NK-92 treated with Interleukin-12 subunit alpha and Interleukin-12 subunit beta, amount 100 ng/mL, for 24 hours (cell line): Measurements from ENCODE around the gene KLHL11.
"Not testable (repeated sequence)": the region's sequence is repeated elsewhere in the genome, so short reads cannot be mapped to it uniquely, and the experiment has no call there.

ENCODE experiments used
- DNase-seq: peaks from one replicate; lab custom pipeline; 2025; lab: John Stamatoyannopoulos, UW

The KLHL11 gene

DNA sequence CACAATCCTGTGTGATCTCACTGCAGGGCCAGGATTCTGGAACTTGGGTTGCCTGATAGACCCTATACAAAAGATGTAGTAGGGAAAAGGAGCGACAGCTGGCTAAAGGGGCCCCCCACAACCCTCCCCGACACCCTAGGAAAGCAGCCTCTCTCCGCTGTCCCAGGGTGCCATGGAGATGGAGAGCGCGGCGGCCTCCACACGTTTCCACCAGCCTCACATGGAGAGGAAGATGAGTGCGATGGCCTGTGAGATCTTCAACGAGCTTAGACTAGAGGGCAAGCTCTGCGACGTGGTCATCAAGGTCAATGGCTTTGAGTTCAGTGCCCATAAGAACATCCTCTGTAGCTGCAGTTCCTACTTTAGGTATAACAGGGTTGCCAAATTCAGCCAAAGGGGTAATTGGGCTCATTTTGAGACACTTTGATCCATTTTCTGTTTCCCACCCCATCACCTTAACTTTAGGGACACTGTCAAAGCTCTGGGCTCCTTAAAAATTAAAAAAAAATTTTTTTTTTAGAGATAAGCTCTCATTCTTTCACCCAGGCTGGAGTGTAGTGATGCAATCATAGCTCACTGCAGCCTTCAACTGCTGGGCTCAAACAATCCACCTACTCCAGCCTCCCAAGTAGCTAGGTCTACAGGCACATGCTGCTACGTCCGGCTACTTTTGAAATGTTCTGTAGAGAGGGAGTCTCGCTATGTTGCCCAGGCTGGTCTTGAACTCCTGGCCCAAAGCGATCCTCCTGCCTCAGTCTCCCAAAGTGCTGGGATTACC, 27.3 kb downstream of the KLHL11 start, which contains the start of gene KLHL10:
Gene KLHL10, plus strand, starts transcription at position 65 of the 778 bp plus-strand sequence. Its CDS starts 108 bp downstream, at position 173.
- no peak for DNase-seq

DNA sequence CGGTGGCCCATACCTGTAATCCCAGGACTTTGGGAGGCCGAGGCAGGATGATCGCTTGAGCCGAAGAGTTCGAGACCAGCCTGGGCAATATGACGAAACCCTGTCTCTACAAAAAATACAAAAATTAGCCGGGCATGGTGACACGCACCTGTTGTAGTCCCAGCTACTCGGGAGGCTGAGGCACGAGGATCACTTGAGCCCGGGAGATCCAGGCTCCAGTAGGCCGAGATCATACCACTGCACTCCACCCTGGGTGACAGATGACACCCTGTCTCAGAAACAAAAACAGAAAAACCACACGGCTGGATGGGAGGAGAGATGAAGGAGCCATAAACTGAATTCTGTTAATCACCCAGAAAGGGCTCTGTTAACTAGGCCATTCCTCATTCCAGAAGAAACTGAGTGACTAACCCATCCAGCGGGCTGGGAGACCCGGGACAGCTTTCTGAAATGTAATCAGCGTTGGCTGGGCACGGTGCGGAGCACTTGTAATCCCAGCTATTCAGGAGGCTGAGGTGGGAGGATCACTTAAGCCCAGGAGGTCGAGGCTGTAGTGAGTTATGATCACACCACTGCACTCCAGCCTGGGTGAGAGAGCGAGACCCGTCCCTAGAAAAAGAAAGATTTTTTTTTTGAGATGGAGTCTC, 28.6 kb downstream of the KLHL11 start:
- DNase-seq = no peak

DNA sequence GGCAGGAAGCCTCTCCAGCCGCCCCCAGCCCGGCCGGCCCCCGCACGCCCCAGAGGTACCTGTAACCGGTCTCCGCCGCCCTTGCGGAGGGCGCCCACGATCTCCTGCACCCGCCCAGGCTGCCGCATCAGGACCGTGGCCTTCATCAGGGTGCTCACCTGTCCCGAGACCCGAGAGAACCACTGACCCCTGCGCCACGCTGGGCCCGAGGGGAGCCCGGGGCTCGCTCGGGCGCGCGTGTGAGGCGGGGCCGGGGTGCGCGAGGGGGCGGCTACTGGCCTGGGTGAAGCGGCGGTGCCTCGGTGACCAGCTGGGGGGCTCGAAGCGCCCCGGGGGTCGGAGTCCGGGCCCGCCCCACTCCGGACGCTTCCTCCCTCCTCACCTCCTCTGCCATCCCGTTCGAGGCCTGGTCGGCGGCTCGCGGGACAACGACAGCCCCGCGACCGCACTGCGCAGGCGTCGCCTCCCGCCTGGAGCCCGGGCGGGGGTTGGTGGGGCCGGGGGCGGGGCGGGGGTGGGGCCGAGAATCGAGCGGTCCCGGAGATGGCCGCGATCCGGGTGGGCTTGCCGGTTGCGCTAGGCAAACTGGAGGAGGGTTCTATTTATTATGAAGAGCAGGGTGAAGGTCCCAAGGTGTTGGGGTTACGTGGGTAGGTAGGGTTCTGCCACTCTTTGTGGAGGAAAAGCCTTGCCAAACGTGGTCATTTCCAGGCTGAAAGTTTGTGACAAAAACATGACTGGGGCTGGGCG, 29.2 kb downstream of the KLHL11 start, which contains the start of gene NT5C3B:
Gene NT5C3B, minus strand, starts transcription at position 433 of the 750 bp plus-strand sequence. Its CDS starts 39 bp downstream, at position 394.
- DNase-seq = no peak

DNA sequence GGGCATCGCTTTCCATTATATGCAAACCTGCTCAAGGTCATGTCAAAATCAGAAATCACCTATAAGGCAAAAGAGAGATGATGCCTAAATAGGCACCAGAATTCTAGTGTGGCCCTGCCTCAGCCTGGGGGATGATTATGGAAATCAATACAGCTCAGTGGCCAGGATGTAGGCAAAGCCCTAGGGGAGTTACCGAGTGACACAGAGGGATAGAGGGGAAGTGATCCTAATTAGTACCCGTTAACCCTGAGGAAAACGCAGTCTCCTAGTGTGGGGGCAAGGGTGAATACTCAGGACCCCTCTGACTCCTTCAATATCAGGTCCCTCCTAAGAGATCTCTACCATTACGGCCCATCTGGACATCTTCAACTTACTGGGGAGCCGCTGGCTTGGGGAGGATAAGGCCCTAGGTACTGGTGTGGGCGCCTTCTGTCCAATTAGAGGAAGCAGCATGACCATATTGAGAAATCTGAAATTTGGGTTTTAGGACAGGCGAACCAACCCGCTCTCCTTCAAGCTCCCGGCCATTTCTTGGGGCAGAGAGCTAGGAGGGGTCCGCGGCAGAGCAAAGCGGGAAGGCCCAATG, 29.9 kb downstream of the KLHL11 start:
- DNase-seq = no peak

DNA sequence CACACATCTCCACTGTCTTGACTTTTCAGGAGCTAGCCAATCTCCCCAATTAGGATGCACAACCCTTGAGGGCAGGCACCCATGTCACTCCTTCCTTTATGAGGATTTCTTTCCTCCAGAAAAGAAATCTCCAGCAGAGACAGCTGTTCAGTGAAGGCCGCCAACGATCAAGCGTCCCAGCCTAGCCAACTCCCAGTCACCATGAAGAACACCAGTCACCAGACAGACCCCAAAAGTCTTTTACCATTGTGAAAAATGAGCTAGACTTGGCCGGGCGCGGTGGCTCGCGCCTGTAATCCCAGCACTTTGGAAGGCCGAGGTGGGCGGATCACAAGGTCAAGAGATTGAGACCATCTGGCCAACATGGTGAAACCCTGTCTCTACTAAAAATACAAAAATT, 35.3 kb downstream of the KLHL11 start:
- DNase-seq = not testable (repeated sequence)

DNA sequence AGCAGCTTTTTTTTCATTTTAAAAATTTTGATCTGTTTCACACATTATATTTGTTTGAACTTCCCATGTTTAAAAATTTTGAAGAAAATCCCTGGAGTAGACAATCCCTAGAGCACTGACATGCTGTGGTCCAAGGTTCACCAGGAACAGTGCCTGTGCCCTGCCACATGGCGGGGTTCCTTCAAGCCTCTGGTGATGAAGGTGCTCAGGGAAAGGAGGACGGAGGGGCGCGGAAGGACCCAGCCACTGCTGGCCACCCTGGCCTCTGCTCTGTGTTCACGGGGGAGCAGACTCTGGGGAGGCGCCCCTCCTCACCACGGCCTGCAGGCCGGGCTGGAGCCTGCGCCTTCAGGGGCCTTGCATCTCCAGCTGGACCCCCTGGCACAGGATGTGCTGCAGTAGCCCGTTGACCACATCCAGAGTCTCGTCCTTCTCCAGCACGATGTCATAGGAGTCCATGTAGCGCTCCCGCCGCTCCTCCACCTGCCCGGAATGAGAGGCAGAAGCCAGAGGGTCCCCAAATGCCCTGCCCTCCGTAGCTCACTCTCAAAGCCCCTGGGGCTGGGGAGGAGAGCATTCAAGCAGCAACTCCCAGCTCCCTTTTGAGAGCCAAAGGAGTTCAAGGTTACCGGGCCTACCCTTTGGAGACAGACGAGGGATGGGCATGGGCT, 39.9 kb downstream of the KLHL11 start:
- DNase-seq = no peak

DNA sequence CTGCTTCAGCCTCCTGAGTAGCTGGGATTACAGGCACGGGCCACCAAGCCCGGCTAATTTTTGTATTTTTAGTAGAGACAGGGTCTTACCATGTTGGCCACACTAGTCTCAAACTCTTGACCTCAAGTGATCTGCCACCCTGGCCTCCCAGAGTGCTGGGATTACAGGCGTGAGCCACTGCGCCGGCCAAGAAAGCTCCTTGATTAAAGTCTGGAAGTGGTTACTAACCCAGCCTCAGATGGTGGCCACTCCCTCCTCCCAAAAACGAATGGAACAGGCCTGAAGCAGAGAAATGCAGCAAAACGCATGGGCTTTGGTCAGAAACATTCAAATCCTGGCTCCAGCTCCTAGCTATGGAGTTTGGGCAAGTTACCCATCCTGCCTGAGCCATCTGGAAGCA, 41.1 kb downstream of the KLHL11 start:
- no peak for DNase-seq

DNA sequence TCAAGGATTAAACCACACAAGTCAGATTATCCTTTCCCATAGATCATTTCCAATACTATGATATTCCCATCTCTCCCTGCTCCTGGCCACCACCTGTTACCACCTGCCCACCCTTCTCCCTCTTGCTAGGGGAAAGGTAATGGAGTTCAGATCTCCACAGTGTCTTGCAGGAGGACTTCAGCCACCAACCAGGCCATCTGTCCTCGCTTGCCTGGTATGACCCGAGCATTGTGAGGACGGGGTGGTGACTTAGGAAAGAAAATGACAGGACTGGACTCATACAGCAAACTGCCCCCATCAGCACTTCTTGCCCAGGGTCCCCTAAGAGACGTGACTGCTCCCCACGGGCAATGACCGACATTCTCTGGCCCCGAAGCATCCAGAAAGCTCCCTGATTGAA, 41.6 kb downstream of the KLHL11 start:
- DNase-seq = no peak

DNA sequence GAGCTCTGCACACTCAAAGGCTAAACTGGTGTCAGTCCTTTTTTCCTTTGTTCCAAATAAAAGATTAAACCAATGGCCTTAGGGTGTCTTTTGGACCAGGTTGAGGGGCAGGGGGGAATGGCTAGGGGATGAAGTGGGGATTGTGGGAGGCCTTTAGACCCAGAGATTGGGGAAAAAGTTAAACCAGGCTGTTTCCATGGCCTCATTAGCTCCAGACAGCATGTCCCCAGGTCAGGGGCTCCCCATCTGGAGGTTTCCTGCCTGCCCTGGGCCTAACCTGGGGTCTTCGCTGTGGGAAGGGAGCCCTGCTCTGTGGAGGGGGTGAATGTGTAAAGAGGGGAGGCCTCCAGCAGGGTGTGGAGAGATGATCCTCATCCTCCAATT, 42.1 kb downstream of the KLHL11 start:
- DNase-seq = no peak

DNA sequence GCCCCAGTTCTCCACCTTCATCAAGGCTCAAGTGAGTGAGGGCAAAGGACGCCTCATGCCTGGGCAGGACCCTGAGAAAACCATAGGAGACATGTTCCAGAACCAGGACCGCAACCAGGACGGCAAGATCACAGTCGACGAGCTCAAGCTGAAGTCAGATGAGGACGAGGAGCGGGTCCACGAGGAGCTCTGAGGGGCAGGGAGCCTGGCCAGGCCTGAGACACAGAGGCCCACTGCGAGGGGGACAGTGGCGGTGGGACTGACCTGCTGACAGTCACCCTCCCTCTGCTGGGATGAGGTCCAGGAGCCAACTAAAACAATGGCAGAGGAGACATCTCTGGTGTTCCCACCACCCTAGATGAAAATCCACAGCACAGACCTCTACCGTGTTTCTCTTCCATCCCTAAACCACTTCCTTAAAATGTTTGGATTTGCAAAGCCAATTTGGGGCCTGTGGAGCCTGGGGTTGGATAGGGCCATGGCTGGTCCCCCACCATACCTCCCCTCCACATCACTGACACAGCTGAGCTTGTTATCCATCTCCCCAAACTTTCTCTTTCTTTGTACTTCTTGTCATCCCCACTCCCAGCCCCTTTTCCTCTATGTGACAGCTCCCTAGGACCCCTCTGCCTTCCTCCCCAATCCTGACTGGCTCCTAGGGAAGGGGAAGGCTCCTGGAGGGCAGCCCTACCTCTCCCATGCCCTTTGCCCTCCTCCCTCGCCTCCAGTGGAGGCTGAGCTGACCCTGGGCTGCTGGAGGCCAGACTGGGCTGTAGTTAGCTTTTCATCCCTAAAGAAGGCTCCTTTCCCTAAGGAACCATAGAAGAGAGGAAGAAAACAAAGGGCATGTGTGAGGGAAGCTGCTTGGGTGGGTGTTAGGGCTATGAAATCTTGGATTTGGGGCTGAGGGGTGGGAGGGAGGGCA, 42.7 kb downstream of the KLHL11 start:
- DNase-seq = no peak

DNA sequence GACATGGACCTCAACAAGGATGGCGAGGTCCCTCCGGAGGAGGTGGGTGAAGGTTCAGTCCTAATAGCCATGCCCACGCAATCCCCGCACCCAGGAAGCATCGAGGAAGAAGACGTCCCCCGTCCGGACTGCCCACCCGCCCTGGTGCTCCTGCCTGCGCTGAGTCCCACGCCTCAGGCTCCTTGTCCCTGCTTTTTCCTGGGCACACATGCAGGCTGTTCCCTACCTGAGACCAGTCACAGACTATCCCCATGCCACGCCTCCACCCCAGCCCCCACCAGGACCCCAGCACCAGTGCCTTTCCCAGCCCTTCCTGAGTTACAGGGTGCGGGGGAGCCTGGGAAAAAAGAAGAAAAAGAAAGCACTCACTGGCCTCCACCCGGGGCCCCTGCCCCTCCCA, 43.4 kb downstream of the KLHL11 start:
- no peak for DNase-seq

DNA sequence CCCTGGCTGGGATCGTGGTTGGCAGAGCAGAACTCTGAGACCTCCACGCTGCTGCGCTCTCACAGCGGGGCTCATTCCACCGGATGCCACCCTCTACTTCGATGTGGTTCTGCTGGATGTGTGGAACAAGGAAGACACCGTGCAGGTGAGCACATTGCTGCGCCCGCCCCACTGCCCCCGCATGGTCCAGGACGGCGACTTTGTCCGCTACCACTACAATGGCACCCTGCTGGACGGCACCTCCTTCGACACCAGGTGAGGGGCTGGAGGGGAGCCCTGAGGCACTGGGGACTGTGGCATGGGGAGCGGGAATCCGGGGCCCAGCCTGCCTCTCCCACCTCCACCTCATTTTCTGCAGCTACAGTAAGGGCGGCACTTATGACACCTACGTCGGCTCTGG, 47.2 kb downstream of the KLHL11 start:
- no peak for DNase-seq

DNA sequence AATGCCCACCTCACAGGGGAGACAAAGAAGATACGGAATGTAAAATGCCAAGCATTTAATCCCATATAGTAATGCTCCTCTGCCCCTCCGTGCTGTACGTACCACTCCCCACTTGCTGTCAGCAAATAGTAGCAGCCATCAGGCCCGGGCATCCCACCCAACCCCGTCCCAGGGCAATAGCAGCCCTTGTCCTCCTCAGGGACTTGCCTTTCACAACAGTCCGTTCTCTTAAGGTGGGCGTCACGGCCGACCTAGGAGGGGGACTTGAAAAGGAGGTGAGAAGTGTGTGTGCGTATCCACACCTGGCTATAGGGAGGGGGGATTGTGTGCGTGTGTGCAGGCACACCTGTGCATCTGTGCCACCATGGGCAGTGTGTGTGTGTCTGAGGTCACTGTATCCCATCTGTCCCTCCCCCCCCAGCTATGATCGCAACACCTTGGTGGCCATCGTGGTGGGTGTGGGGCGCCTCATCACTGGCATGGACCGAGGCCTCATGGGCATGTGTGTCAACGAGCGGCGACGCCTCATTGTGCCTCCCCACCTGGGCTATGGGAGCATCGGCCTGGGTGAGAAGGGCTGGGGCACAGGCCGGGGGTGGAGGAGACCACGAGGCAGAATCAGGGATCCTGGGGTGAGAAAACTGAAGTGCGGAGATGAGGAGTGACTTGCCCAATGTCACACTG, 48.4 kb downstream of the KLHL11 start:
- DNase-seq = no peak

DNA sequence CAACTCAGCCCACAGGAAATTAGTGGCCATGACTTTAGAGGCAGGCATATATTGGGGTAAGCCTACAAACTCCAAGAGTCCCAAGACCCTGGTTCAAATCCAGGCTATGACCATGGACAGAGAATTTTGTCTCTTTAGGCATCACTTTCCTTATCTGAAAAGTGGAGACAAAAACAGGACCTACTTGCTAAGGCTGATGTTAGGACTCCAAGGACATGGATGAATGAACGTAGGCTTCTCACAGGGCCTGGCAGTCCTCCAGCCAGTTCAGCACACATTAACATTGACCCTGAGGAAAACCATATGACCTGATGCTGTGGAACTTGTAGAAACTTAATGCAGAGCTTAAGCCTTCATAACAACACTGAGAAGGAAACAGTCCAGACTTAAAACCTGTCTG, 51.0 kb downstream of the KLHL11 start:
- no peak for DNase-seq

DNA sequence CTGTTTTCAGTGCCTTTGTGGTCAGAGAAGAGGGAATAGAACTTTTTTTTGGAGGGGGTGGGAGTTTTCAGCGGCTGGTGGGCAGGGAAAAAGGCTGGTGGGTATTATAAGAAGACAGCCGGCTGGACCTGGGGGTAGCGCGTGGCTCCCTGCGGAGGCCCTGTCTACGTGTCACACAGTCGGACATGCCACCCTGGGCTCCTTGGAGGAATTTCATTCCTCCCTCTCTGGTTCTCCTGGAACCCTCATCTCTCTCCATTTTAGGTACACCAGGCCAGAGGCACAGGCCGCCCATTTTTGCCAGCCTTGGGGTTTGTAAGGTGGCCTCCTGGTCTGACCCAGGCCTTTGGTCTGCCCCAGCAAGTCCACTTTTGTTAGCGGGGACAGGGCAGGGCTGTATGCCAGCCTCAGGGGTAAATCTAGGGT, 51.5 kb downstream of the KLHL11 start:
- no peak for DNase-seq

DNA sequence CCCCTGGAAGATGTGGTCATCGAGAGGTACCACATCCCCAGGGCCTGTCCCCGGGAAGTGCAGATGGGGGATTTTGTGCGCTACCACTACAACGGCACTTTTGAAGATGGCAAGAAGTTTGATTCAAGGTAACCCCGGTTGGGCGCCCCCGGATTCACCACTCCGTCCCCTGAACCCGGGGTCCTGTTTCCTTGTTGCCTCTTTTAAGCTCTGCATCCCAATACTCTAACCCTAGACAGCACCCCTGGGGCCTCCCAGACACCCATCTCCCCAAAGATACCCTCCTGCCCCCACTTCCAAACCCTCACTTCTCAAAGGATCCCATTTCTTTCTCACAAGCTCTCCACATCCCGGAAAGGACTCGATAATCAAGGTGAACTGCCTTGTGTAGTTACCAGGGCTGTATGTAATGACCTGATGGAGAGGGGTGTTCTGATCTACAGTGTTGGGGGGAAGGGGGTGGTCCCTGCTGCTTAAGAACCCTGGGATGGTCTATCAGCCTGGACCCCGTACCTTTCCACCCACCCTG, 52.0 kb downstream of the KLHL11 start:
- no peak for DNase-seq

DNA sequence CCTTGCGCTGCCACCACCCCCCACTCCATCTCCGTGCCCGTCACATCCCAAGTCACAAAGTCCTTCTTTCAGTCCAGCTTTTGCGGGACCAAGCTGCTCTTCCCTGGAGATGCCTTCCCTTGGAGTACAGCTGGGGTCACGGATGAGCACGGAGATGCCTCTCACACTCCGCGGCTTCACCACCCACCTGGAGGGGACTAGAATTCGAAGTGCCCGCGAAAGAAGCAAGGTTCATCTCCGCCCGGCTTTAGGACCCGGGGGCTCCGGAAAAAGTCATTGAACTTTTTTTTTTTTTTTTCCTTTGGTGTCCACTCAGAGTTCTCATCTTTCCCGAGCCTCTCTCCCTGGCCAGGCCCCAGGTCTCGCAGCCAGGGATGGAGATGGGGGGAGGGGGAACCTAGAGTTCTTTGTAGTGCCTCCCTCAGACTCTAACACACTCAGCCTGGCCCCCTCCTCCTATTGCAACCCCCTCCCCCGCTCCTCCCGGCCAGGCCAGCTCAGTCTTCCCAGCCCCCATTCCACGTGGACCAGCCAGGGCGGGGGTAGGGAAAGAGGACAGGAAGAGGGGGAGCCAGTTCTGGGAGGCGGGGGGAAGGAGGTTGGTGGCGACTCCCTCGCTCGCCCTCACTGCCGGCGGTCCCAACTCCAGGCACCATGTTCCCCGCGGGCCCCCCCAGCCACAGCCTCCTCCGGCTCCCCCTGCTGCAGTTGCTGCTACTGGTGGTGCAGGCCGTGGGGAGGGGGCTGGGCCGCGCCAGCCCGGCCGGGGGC, 52.7 kb downstream of the KLHL11 start, which contains the start of gene FKBP10:
Gene FKBP10, plus strand, starts transcription at position 624 of the 771 bp plus-strand sequence. Its CDS starts 31 bp downstream, at position 655.
- DNase-seq = no peak

DNA sequence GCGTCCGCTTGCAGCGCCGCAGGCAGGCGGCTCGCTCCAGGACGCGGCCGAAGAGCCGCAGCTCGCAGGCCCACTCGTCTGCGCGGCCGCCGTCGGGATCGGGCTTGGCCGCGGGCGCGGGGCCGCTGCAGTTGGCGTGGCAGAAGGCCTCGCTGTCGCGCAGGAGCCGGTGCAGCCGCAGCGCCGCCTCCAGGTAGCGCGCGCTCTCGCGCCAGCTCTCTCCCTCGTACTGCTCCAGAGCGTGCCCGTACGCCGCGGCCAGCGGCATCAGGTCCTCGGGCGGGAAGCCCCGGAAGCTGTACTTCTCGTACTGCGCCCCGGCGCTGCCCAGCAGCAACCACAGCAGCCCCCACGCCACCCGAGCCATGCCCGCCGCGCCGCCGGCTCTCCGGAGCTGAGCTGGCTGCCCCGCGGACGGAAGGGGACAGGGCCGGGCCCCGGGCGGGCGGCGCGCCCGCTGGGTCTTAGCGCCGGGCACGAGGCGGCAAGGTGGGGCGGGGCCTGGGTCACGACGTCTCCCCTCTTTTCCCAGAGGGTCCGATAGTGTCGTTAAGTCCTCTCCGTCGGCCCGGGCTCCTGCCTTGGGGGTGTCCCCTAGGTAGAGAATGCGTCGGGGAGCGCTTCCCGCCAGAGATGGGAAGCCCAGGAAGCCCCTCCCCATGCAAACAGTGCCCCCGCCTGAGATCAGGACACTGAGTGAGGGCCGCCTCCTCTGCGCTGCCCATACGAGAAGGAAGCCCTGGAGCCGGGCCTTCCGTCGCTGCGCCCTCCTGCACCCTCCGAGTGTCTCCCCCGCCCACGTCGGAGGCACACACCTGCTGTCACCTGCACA, 53.5 kb downstream of the KLHL11 start, which contains the start of gene P3H4:
Gene P3H4, minus strand, starts transcription at position 401 of the 832 bp plus-strand sequence. Its CDS starts 34 bp downstream, at position 367.
- DNase-seq = no peak
